Naive thymus-derived CD4-positive, alpha-beta T cell (primary cell): ENCODE results near the gene CCDC171. TPM values are rescaled to one million over a fixed set of nuclear protein-coding genes. Genes with fewer than 3 reads are reported as not detected.
"Not testable (repeated sequence)": the region's sequence is repeated elsewhere in the genome, so short reads cannot be mapped to it uniquely, and the experiment has no call there.

Experiments
- ATAC-seq: fragments of 150-1000 bp; cut with Tn5 transposase; 2 replicates; pipeline ENCODE4 v1.10.0; 2021; ENCODE audit warnings: mild to moderate bottlenecking, moderate library complexity
- CTCF ChIA-PET: fragments of 350-600 bp; sonication (Branson Sonifier 250); formaldehyde crosslinking; loops from one replicate; lab custom pipeline; 2021; ENCODE audit warnings: antibody characterized with exemption; lab: Charles Lee
- POLR2A ChIA-PET: fragments of 350-600 bp; sonication (Branson Sonifier 250); formaldehyde crosslinking; loops from one replicate; lab custom pipeline; 2021; ENCODE audit warnings: antibody characterized with exemption, inconsistent platforms; lab: Charles Lee
- DNase-seq, 9 donors: peaks; one replicate each; pipeline versions ENCODE4 v3.0.0 to v3.0.0-alpha.2; 2020 to 2022; ENCODE audit warnings: mixed read lengths in 1 of 9
- H3K27ac ChIP-seq: one replicate; pipeline ENCODE4 v1.7.0; 2013; ENCODE audit warnings: mild to moderate bottlenecking, low read depth, low read length, moderate library complexity
- H3K27me3 ChIP-seq, 2 donors: one replicate each; pipeline ENCODE4 v1.7.0; 2013; ENCODE audit warnings: low read length in 2 of 2, mild to moderate bottlenecking in 2 of 2, moderate library complexity in 2 of 2; ENCODE audit not compliant: control insufficient read depth in 2 of 2, insufficient read depth in 2 of 2
- H3K36me3 ChIP-seq, 3 experiments: 1 replicate in 2 of 3; 2 replicates in 1 of 3; pipeline ENCODE4 v1.7.0; 2013; ENCODE audit warnings: low read length in 3 of 3, mild to moderate bottlenecking in 3 of 3, moderate library complexity in 1 of 3; ENCODE audit not compliant: insufficient read depth in 3 of 3, control insufficient read depth in 2 of 3
- H3K4me1 ChIP-seq, 2 donors: one replicate each; pipeline ENCODE4 v1.7.0; 2013; ENCODE audit warnings: low read length in 2 of 2, mild to moderate bottlenecking in 2 of 2, moderate library complexity in 1 of 2; ENCODE audit not compliant: control insufficient read depth in 2 of 2, insufficient read depth in 2 of 2
- H3K4me3 ChIP-seq: 2 replicates; pipeline ENCODE4 v1.7.0; 2013; ENCODE audit warnings: mild to moderate bottlenecking, low read length
- H3K9me3 ChIP-seq, 3 experiments: 1 replicate in 2 of 3; 2 replicates in 1 of 3; pipeline ENCODE4 v1.7.0; 2013; ENCODE audit warnings: low read length in 3 of 3; ENCODE audit not compliant: control insufficient read depth in 2 of 3
- H3K27ac Mint-ChIP-seq, 9 donors: one replicate each; pipeline ENCODE4 v1.8.0; 2020 to 2022; ENCODE audit warnings: mixed read lengths in 9 of 9, mild to moderate bottlenecking in 8 of 9, moderate library complexity in 5 of 9, inconsistent platforms in 2 of 9
- H3K27me3 Mint-ChIP-seq, 5 donors: one replicate each; pipeline ENCODE4 v1.8.0; 2021 to 2022; ENCODE audit warnings: mixed read lengths in 5 of 5, mild to moderate bottlenecking in 1 of 5
- H3K36me3 Mint-ChIP-seq, 5 donors: one replicate each; pipeline ENCODE4 v1.8.0; 2020 to 2022; ENCODE audit warnings: mixed read lengths in 5 of 5, mild to moderate bottlenecking in 3 of 5, inconsistent platforms in 1 of 5
- H3K4me1 Mint-ChIP-seq, 7 donors: one replicate each; pipeline ENCODE4 v1.8.0; 2020 to 2022; ENCODE audit warnings: mixed read lengths in 7 of 7, mild to moderate bottlenecking in 3 of 7, inconsistent platforms in 1 of 7
- H3K4me3 Mint-ChIP-seq, 10 donors: one replicate each; pipeline ENCODE4 v1.8.0; 2020 to 2022; ENCODE audit warnings: mild to moderate bottlenecking in 10 of 10, mixed read lengths in 10 of 10, moderate library complexity in 6 of 10, inconsistent platforms in 2 of 10
- H3K9me3 Mint-ChIP-seq, 11 donors: one replicate each; pipeline ENCODE4 v1.8.0; 2020 to 2022; ENCODE audit warnings: mixed read lengths in 11 of 11, mild to moderate bottlenecking in 4 of 11, inconsistent platforms in 1 of 11, moderate library complexity in 1 of 11
- intact Hi-C, 2 donors: fragments of 100-400 bp; cut with micrococcal nuclease; formaldehyde crosslinking; loops; one replicate each; pipeline ENCODE4 v1.15.1; 2023
- polyA plus RNA-seq, 2 donors: library from polyadenylated mRNA; unstranded; fragments of 300-500 nt; fragmentation: Illumina TruSeq; gene quantifications; one replicate each; pipeline ENCODE4 v1.2.3, GENCODE V29; 2021
- total RNA-seq, 6 experiments: library from RNA in 5 of 6; stranded (reverse) in 5 of 6; gene quantifications; 1 replicate in 5 of 6; 2 replicates in 1 of 6; pipeline ENCODE4 v1.2.3 and lab custom pipeline; 2021 to 2026

CCDC171 gene
- total and polyA plus RNA-seq, 7 experiments from 2014 or later = 0.19 to 3.7 (median 1.1) TPM

GRCh38 chr9:15576350-15577050, 23.7 kb downstream of the CCDC171 start:
- Histone ChIP-seq H3K27me3 (no peaks in the 10 kb centered on the region), H3K27ac (no peak overlapping the region), H3K4me3 (no peak overlapping the region), H3K4me1 (no peaks in the 10 kb centered on the region), H3K9me3 (no peaks in the 10 kb centered on the region), H3K36me3 (no peaks in the 10 kb centered on the region)
- no peak overlapping the region for H3K27ac Mint-ChIP-seq
- POLR2A ChIA-PET = interaction anchor here (0.5 kb wide), 1 partner anchor 61 kb away, joined by 3 read pairs; no protein-coding TSS in a partner anchor
- no peaks in the 10 kb centered on the region for H3K9me3 Mint-ChIP-seq
- CTCF ChIA-PET = no interaction called here
- no peak for DNase-seq
- peaks cover 0 to 11% (median 4%) of the 10 kb centered on the region in 5 donors for H3K36me3 Mint-ChIP-seq
- no peaks in the 10 kb centered on the region for H3K27me3 Mint-ChIP-seq
- no peak overlapping the region for H3K4me3 Mint-ChIP-seq
- no peaks in the 10 kb centered on the region for H3K4me1 Mint-ChIP-seq
- no peak for ATAC-seq
- intact Hi-C loops = no loop called here

- Histone ChIP-seq H3K4me3 (no peak overlapping the region), H3K27me3 (no peaks in the 10 kb centered on the region), H3K9me3 (no peaks in the 10 kb centered on the region), H3K4me1 (no peaks in the 10 kb centered on the region), H3K27ac (no peak overlapping the region), H3K36me3 (no peaks in the 10 kb centered on the region)
- ATAC-seq (no peak), DNase-seq (no peak)
- intact Hi-C loops = no loop called here
- Mint-ChIP-seq H3K36me3 (peaks cover 0 to 12% (median 4%) of the 10 kb centered on the region in 5 donors), H3K4me3 (no peak overlapping the region), H3K27me3 (no peaks in the 10 kb centered on the region), H3K27ac (no peak overlapping the region), H3K9me3 (peaks cover 0 to 8% (median 1%) of the 10 kb centered on the region in 11 donors), H3K4me1 (no peaks in the 10 kb centered on the region)
- ChIA-PET CTCF (no interaction called here), POLR2A (no interaction called here)
Measured at GRCh38 chr9:15578714-15579113, 25.9 kb downstream of the CCDC171 start.

- H3K27ac Mint-ChIP-seq = no peak overlapping the region
Measured at GRCh38 chr9:15584379-15584778, 31.5 kb downstream of the CCDC171 start.

DNA sequence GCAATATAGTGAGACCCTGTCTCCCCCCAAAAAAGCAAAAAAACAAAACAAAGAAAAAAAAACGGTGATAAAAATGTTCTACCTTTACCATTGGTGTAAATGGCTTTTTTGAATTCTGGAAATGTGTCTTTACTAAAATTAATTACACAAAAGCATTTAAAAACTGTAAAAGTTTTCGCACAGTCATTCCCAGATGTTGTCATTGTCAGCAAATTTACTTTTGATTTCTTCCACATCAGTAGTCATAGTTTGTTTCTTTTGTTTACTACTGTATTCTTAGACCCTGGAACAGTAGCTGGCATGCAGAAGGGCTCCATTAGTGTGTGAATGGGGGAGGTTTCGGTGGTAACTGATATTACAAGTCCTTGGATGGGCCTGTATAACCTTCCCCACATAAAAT, 39.5 kb downstream of the CCDC171 start:
- DNase-seq (no peak), ATAC-seq (no peak)
- intact Hi-C loops = no loop called here
- Mint-ChIP-seq H3K27ac (no peak overlapping the region), H3K27me3 (no peaks in the 10 kb centered on the region), H3K36me3 (peaks cover 0 to 11% (median 0%) of the 10 kb centered on the region in 5 donors), H3K4me1 (no peaks in the 10 kb centered on the region), H3K4me3 (no peak overlapping the region), H3K9me3 (peaks cover 0 to 6% (median 3%) of the 10 kb centered on the region in 11 donors)
- H3K27me3 ChIP-seq = no peaks in the 10 kb centered on the region
- no peaks in the 10 kb centered on the region for H3K4me1 ChIP-seq
- POLR2A ChIA-PET = no interaction called here
- no peaks in the 10 kb centered on the region for H3K36me3 ChIP-seq
- no peak overlapping the region for H3K27ac ChIP-seq
- no peaks in the 10 kb centered on the region for H3K9me3 ChIP-seq
- CTCF ChIA-PET = no interaction called here
- H3K4me3 ChIP-seq = no peak overlapping the region

More at GRCh38 chr9:15584379-15584778, 31.5 kb downstream of the CCDC171 start:
- H3K27me3 Mint-ChIP-seq = no peaks in the 10 kb centered on the region
- H3K4me1 Mint-ChIP-seq = peaks cover 0 to 4% (median 0%) of the 10 kb centered on the region in 7 donors
- no peaks in the 10 kb centered on the region for H3K9me3 ChIP-seq
- H3K4me3 ChIP-seq = no peak overlapping the region
- H3K36me3 Mint-ChIP-seq = peaks cover 0 to 7% (median 0%) of the 10 kb centered on the region in 5 donors
- H3K36me3 ChIP-seq = no peaks in the 10 kb centered on the region
- POLR2A ChIA-PET = no interaction called here
- H3K4me3 Mint-ChIP-seq = no peak overlapping the region
- no peaks in the 10 kb centered on the region for H3K4me1 ChIP-seq
- intact Hi-C loops = no loop called here
- H3K27ac ChIP-seq = no peak overlapping the region
- H3K9me3 Mint-ChIP-seq = peaks cover 0 to 8% (median 1%) of the 10 kb centered on the region in 11 donors
- ATAC-seq (no peak), DNase-seq (no peak)
- CTCF ChIA-PET = no interaction called here
- H3K27me3 ChIP-seq = no peaks in the 10 kb centered on the region

DNA sequence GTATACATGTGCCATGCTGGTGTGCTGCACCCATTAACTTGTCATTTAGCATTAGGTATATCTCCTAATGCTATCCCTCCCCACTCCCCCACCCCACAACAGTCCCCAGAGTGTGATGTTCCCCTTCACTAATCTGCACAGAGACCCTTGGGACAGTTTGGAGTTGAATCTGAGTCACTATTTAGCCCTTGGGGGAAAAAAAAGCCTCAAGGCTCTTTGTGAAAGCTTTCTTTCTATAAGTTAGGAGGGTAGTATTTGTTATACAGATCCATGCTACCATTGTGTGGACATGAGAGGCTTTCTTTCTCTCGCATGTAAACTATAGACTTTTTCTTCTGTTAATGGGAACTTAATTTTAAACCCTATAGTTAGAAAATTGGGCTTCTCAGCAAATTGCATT, 40.1 kb downstream of the CCDC171 start:
- CTCF ChIA-PET, H3K4me3 ChIP-seq, H3K27ac Mint-ChIP-seq, H3K9me3 ChIP-seq, H3K4me1 ChIP-seq, ATAC-seq, H3K27me3 ChIP-seq, H3K4me3 Mint-ChIP-seq, H3K36me3 ChIP-seq, POLR2A ChIA-PET, H3K27ac ChIP-seq, H3K27me3 Mint-ChIP-seq, DNase-seq, intact Hi-C loops, H3K4me1 Mint-ChIP-seq: not testable (repeated sequence)
- H3K9me3 Mint-ChIP-seq = peaks cover 0 to 13% (median 6%) of the 10 kb centered on the region in 11 donors
- H3K36me3 Mint-ChIP-seq = peaks cover 2 to 13% (median 3%) of the 10 kb centered on the region in 5 donors

- peaks cover 0 to 37% (median 14%) of the 10 kb centered on the region in 11 donors for H3K9me3 Mint-ChIP-seq
- H3K4me1 ChIP-seq, H3K36me3 ChIP-seq, H3K27ac Mint-ChIP-seq, H3K9me3 ChIP-seq, H3K4me1 Mint-ChIP-seq, H3K27ac ChIP-seq, ATAC-seq, DNase-seq, H3K27me3 Mint-ChIP-seq, H3K4me3 Mint-ChIP-seq, H3K27me3 ChIP-seq, H3K4me3 ChIP-seq, POLR2A ChIA-PET: not testable (repeated sequence)
- H3K36me3 Mint-ChIP-seq = peaks cover 6 to 25% (median 19%) of the 10 kb centered on the region in 5 donors
- CTCF ChIA-PET = interaction anchor here (1.3 to 1.4 kb wide), 2 partner anchors 19 to 48 kb away, joined by 3 read pairs; partner anchors contain the start of gene CCDC171
- intact Hi-C loops = loop anchor here in 1 of 2 donors (10.0 kb wide), 1 partner anchor 496 kb away; no protein-coding TSS in a partner anchor
Measured at GRCh38 chr9:15600666-15601330, 48.0 kb downstream of the CCDC171 start.
